Cardiac muscle cell (in vitro differentiated cells and primary cell): Measurements from ENCODE around the gene NEK3. TPM values are rescaled to one million over a fixed set of nuclear protein-coding genes. Genes with fewer than 3 reads are reported as not detected.
"Not testable (repeated sequence)": the region's sequence is repeated elsewhere in the genome, so short reads cannot be mapped to it uniquely, and the experiment has no call there.

ENCODE experiments used
- DNase-seq, 2 donors: peaks; one replicate each; pipeline versions ENCODE4 v3.0.0 to v3.0.0-alpha.2; 2010 to 2017; ENCODE audit warnings: low read depth in 1 of 2, low spot score in 1 of 2
- H3K27ac ChIP-seq: fragments of 200-600 bp; sonication (generic); 2 replicates; pipeline ENCODE4 v1.5.1; 2016
- H3K27me3 ChIP-seq: fragments of 200-600 bp; sonication (generic); 2 replicates; pipeline ENCODE4 v1.6.0; 2016; ENCODE audit warnings: control low read depth
- H3K36me3 ChIP-seq: fragments of 200-600 bp; sonication (generic); 2 replicates; pipeline ENCODE4 v1.5.1; 2016; ENCODE audit warnings: control low read depth
- H3K4me1 ChIP-seq: fragments of 200-600 bp; sonication (generic); 2 replicates; pipeline ENCODE4 v1.8.1; 2017; ENCODE audit warnings: low read depth, mild to moderate bottlenecking, mixed run types
- H3K4me3 ChIP-seq: fragments of 200-600 bp; sonication (generic); 2 replicates; pipeline ENCODE4 v1.5.1; 2016; ENCODE audit warnings: mild to moderate bottlenecking
- H3K9me3 ChIP-seq: fragments of 200-600 bp; sonication (generic); 2 replicates; pipeline ENCODE4 v1.5.1; 2017; ENCODE audit warnings: low read depth, mild to moderate bottlenecking, control low read depth
- polyA plus RNA-seq: library from polyadenylated mRNA; unstranded; fragments of >200 nt; fragmentation: Nextera tagmentation; extraction: Ambion mirVana; gene quantifications from 2 replicates; pipeline ENCODE4 v1.2.1, GENCODE V29; 2016
- total RNA-seq: library from RNA; depleted of rRNA; stranded (reverse); fragments of >200 nt; gene quantifications from 2 replicates; pipeline ENCODE4 v1.2.3, GENCODE V29; 2016
- TF ChIP-seq, protein P1 (sequence below): IDR thresholded peaks from 2 replicates; pipeline ENCODE4 v1.5.1; 2012; ENCODE audit warnings: low read depth, mild to moderate bottlenecking, low read length

The NEK3 gene
- total and polyA plus RNA-seq, 2 experiments from 2014 or later, result 16.1 to 18.3 TPM

DNA sequence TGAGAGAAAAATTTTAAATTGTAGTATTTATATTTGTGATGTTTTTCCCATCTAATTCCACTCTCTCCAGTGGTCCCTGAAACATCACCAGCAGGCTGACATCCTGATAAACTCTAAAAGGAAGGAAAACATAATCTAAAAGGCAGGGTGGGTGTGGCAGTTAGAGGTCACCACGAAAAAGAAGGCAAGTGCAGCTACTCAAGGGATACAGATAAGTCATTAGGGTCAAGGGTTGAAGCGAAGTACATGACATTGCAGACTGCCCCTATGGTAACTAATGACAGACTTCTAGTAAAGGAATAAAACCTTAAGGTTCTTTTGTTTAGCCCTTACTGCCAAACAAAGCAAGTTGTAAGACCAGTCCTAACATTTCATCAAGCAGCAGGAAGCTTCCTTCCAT, 6.0 kb upstream of the NEK3 start:
- no peak for DNase-seq
- H3K36me3 ChIP-seq, result peaks cover 18% of the 10 kb centered on the region
- H3K27ac ChIP-seq, result no peak overlapping the region
- no peaks in the 10 kb centered on the region for H3K27me3 ChIP-seq
- TF ChIP-seq, protein P1, sequence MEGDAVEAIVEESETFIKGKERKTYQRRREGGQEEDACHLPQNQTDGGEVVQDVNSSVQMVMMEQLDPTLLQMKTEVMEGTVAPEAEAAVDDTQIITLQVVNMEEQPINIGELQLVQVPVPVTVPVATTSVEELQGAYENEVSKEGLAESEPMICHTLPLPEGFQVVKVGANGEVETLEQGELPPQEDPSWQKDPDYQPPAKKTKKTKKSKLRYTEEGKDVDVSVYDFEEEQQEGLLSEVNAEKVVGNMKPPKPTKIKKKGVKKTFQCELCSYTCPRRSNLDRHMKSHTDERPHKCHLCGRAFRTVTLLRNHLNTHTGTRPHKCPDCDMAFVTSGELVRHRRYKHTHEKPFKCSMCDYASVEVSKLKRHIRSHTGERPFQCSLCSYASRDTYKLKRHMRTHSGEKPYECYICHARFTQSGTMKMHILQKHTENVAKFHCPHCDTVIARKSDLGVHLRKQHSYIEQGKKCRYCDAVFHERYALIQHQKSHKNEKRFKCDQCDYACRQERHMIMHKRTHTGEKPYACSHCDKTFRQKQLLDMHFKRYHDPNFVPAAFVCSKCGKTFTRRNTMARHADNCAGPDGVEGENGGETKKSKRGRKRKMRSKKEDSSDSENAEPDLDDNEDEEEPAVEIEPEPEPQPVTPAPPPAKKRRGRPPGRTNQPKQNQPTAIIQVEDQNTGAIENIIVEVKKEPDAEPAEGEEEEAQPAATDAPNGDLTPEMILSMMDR, result no peak
- no peaks in the 10 kb centered on the region for H3K9me3 ChIP-seq
- no peak overlapping the region for H3K4me3 ChIP-seq
- peaks cover 10% of the 10 kb centered on the region for H3K4me1 ChIP-seq

DNA sequence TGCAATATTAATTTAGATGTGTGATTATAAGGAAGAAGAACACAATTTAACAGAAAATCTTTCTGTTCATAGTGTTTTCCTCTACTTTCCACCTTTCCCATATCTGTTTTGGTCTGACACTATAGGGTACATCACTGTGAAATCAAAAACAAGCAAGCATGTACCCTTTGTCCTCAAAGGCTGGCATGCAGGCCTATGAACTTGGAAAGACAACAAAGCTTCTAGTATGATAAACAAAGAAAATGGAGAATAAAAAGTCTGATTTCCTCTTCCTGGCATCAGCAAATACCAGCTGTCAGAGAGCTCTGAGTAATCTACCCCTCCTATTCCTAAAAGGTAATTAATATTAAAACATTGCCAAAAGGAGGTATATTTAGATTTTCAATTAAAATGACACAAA, 5.6 kb upstream of the NEK3 start:
- peaks cover 14% of the 10 kb centered on the region for H3K36me3 ChIP-seq

DNA sequence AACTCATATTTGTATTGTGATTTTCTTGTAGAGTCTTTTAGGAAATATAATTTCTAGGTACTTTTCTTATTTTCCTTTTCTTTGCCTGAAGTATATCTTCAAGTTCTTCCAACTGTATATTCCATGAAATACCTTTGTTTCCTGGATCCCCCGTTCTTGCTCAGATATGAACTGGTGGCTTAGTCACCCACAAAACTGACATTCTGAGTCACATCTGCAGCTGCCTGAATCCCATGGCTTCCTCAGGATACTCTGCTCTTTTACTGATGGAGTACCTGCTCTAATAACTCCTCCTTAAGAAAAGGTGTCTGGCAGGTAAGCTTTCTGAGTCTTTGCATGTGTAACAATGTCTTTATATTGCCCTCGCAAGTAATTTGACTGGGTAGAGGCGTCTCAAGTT, 4.5 kb upstream of the NEK3 start:
- not testable (repeated sequence) for H3K27me3 ChIP-seq, H3K36me3 ChIP-seq, H3K4me1 ChIP-seq, H3K27ac ChIP-seq, H3K4me3 ChIP-seq, DNase-seq, H3K9me3 ChIP-seq

More for the DNA sequence above, 5.6 kb upstream of the NEK3 start:
- Histone ChIP-seq H3K27me3 (no peaks in the 10 kb centered on the region), H3K27ac (no peak overlapping the region), H3K4me1 (peaks cover 10% of the 10 kb centered on the region), H3K9me3 (no peaks in the 10 kb centered on the region), H3K4me3 (no peak overlapping the region)
- TF ChIP-seq, protein P1, result no peak
- no peak for DNase-seq

DNA sequence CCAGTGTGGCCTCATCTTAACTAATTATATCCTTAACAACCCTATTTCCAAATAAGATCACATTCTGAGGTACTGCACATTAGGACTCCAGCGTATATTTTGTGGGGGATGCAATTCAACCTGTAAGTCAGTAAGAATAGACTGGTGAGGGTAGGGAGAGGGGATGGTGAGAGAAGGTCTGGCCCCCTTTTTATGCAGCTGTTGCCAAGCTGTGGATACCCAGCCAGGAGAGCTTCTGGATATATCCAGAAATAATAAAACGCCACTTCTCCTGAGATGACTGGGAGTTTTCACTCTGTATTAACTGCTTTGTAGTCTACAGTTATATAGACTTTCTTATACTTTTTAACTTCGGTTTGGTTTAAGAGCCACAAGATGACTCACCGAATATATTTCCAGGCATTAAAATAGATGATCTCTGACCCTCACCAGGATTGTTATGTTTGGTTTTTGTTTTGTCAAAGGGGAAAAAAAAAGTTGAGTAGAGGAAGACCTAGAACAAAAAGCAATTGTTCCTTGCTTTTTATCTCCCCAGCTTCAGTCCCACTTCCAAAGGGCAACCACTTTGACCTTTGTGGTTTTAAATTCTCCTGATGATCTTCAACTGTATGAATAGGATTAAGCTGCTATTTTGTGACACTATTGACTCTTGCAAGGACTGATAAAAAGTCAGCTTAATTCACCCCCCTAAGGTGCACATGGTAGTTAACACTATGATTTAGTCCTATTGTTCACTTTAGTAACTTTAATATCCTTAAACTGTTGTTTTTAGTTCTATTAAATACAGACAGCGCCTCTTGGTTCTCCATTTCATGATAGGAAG, 3.1 kb upstream of the NEK3 start:
- TF ChIP-seq, protein P1, result no peak
- peak overlapping the region; percentile 9 for H3K27ac ChIP-seq
- H3K4me1 ChIP-seq, result peaks cover 10% of the 10 kb centered on the region
- no peaks in the 10 kb centered on the region for H3K36me3 ChIP-seq
- H3K4me3 ChIP-seq, result no peak overlapping the region
- H3K27me3 ChIP-seq, result no peaks in the 10 kb centered on the region
- DNase-seq, result peak in 1 of 2 donors; percentile 72
- no peaks in the 10 kb centered on the region for H3K9me3 ChIP-seq

DNA sequence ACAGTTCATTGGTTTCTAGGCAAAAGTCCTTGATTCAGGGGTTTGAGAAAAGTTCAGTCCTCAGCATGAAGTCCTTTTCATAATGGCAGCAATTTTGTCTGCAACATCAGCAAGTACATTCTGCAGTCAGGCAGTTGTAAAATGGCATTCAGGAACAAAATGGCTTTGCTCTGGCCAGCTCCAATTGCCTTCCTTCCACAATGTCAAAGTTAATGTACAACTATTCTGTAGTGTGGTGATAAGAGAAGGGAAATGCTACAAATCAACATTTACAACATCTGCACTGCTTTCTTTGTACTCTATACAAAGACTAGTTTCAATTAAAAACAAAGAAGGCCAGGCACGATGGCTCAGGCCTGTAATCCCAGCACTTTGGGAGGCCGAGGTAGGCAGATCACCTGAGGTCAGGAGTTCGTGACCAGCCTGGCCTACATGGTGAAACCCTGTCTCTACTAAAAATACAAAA, 1.8 kb upstream of the NEK3 start:
- TF ChIP-seq, protein P1, result no peak
- Histone ChIP-seq H3K9me3 (no peaks in the 10 kb centered on the region), H3K27me3 (no peaks in the 10 kb centered on the region), H3K4me1 (peaks cover 10% of the 10 kb centered on the region), H3K27ac (no peak overlapping the region), H3K36me3 (no peaks in the 10 kb centered on the region), H3K4me3 (no peak overlapping the region)
- DNase-seq, result no peak

DNA sequence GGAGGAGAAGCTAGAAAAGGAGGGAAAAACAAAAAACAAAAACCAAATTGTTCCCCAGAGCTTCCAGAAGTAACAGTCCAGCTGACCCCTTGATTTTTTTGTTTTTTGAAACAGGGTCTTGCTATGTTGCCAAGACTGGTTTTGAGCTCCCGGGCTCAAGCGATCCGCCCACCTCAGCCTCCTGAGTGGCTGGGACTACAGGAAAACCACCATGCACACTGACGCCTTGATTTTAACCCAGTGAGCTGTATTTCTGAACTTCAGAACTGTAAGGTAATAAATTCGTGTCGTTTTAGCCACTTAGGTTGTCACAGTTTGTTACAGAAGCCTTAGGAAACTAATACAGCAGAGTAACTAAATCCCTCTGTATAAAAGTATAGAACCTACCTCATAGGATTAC, 1.1 kb upstream of the NEK3 start:
- H3K4me1 ChIP-seq, result peaks cover 10% of the 10 kb centered on the region
- DNase-seq, result no peak
- H3K27ac ChIP-seq, result no peak overlapping the region
- H3K36me3 ChIP-seq, result no peaks in the 10 kb centered on the region
- H3K9me3 ChIP-seq, result no peaks in the 10 kb centered on the region
- no peak overlapping the region for H3K4me3 ChIP-seq
- TF ChIP-seq, protein P1, result no peak
- no peaks in the 10 kb centered on the region for H3K27me3 ChIP-seq
